ENCODE results near the gene PIK3C3.

Gene PIK3C3

GRCh38 chr18:41954827-41955613 is at the start of gene PIK3C3:
Gene PIK3C3, plus strand, starts transcription at chr18:41955234. Its CDS starts 58 bp downstream, at chr18:41955292.
- DNase-seq (ENCODE audit: low read depth in 2 of 2) = peak; percentile 94

- no peak for DNase-seq (ENCODE audit: low read depth in 2 of 2)
These were observed 49.1 kb upstream of the PIK3C3 start for GRCh38 chr18:41905786-41906527.

DNA sequence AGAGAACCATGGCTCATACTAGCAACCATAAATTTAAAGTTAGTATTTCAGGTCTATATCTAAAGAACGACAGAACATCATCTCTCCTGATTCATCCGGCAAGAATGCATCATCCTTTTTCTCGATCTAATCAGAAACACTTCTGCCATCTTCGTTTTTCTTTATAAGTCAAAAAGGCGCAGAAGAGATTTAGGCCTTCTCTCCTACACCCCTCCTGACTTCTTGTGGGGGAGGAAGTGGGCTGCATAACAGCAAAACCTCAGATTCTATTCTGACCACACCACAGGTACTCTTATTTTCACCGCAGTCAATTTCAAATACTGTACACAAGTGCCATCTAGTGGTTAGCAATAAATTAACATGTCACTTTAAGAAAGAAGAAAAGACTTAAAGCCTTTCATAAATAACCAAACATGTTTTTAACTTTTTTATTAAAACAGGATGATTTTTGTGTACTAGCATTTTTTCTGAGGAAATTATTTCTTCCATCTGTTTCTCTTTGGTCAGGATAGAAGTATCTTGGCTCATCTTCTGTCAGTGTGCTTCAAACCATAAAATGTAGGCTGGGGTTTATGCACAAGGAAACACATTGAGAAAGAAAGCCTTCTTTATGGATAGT is 48.4 kb upstream of the PIK3C3 start:
- DNase-seq (ENCODE audit: low read depth in 2 of 2) = no peak

- no peak for DNase-seq (ENCODE audit: low read depth in 2 of 2)
These were observed 37.9 kb upstream of the PIK3C3 start for GRCh38 chr18:41917181-41917580.

- DNase-seq (ENCODE audit: low read depth in 2 of 2) = no peak
These were observed 33.3 kb upstream of the PIK3C3 start for GRCh38 chr18:41921770-41922169.

GRCh38 chr18:41922176-41922575 is 32.9 kb upstream of the PIK3C3 start:
- no peak for DNase-seq (ENCODE audit: low read depth in 2 of 2)

- no peak for DNase-seq (ENCODE audit: low read depth in 2 of 2)
These were observed 32.2 kb upstream of the PIK3C3 start for GRCh38 chr18:41922841-41923240.

GRCh38 chr18:41923446-41923845 is 31.6 kb upstream of the PIK3C3 start:
- DNase-seq (ENCODE audit: low read depth in 2 of 2) = no peak

GRCh38 chr18:41928581-41928980 is 26.5 kb upstream of the PIK3C3 start:
- DNase-seq (ENCODE audit: low read depth in 2 of 2) = no peak

GRCh38 chr18:41932899-41933298 is 22.1 kb upstream of the PIK3C3 start:
- DNase-seq (ENCODE audit: low read depth in 2 of 2) = no peak

GRCh38 chr18:41933778-41934177 is 21.3 kb upstream of the PIK3C3 start:
- DNase-seq (ENCODE audit: low read depth in 2 of 2) = no peak

- DNase-seq (ENCODE audit: low read depth in 2 of 2) = no peak
These were observed 18.4 kb upstream of the PIK3C3 start for GRCh38 chr18:41936471-41937134.

GRCh38 chr18:41938445-41938844 is 16.6 kb upstream of the PIK3C3 start:
- no peak for DNase-seq (ENCODE audit: low read depth in 2 of 2)

DNA sequence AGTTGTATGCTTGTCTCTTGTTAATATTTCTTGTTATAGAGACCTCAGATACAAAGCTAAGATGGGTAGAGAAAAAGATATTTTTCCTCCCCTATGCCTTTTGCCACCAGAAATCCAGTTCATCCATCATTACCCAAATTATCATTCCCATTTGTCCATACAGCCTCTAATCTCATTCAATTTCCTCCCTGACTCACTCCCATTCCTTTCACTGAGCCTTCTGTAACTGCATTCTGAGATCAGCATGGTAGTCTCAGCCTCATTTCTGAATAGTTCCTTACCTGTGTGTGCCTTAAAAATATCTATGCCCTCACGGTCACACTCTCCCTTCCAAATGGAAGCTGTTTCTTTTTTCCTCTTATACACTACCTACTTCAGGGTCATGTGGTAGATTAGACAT is 15.7 kb upstream of the PIK3C3 start:
- DNase-seq (ENCODE audit: low read depth in 2 of 2) = no peak

- no peak for DNase-seq (ENCODE audit: low read depth in 2 of 2)
These were observed 14.4 kb upstream of the PIK3C3 start for GRCh38 chr18:41940506-41941215.

- DNase-seq (ENCODE audit: low read depth in 2 of 2) = no peak
These were observed 12.8 kb upstream of the PIK3C3 start for GRCh38 chr18:41942254-41942653.

- DNase-seq (ENCODE audit: low read depth in 2 of 2) = no peak
These were observed 6.4 kb upstream of the PIK3C3 start for GRCh38 chr18:41948544-41949110.

DNA sequence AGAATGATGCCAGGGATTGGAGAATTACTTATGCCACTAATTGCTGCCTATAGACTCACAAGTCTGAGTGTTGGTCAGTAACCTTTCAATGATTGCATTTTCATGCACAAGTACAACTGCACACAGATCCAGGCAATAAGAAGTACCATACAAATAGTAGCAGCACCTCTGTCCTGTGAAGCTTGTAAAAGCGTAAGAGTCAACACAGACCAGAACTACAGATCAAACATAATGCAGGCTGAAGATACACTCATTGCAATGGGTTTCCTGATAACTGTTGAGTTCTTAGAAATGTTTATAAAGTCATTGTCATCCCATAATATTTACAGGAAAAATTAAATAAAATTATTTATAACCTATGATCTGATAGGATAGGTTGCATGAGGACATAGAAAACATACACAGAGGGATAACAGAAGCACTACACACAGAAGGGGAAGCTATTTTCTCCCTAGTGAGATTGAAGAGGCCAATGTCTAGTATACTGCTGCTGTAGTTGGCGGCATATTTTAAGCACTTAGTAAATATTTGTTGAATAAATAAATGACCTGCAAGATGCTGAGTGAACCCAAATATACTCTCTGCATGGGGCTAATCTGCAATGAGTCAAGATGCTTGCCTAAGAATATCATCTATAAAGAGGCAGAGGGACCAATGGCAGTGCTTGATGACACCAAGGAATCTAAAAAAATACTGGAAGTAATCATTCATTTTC is 5.7 kb upstream of the PIK3C3 start:
- no peak for DNase-seq (ENCODE audit: low read depth in 2 of 2)

- no peak for DNase-seq (ENCODE audit: low read depth in 2 of 2)
These were observed 654 bp downstream of the PIK3C3 start for GRCh38 chr18:41955688-41956087.

GRCh38 chr18:41959045-41959444 is 4.0 kb downstream of the PIK3C3 start:
- DNase-seq (ENCODE audit: low read depth in 2 of 2) = no peak

Measured in stimulated activated CD4-positive, alpha-beta T cell treated with anti-CD3 and anti-CD28 coated beads, Interleukin-12 subunit alpha, Interleukin-12 subunit beta, amount 100 ng/mL, for 24 hours (primary cell).